GM23338 (cell line): Measurements from ENCODE around the gene CCDC91. TPM values are rescaled to one million over a fixed set of nuclear protein-coding genes. Genes with fewer than 3 reads are reported as not detected.

Source experiments
- ATAC-seq: fragments of 200-7000 bp; cut with Tn5 transposase; 3 replicates; pipeline ENCODE4 v1.9.1; 2020
- DNase-seq: peaks from one replicate; pipeline ENCODE4 v3.0.0-alpha.2; 2015; ENCODE audit warnings: low spot score
- H2AFZ ChIP-seq: fragments of 200-600 bp; sonication (generic); 2 replicates; pipeline ENCODE4 v1.8.0; 2016; ENCODE audit warnings: antibody characterized with exemption, mild to moderate bottlenecking, moderate library complexity
- H3F3A ChIP-seq: fragments of 200-600 bp; sonication (generic); replicated peaks from 2 replicates; pipeline ENCODE4 v1.8.0; 2017; ENCODE audit warnings: antibody characterized with exemption, mixed run types, low read depth
- H3K27ac ChIP-seq: fragments of 200-600 bp; sonication (generic); 2 replicates; pipeline ENCODE4 v1.6.1; 2016; ENCODE audit warnings: low read depth
- H3K27me3 ChIP-seq: fragments of 200-600 bp; sonication (generic); 2 replicates; pipeline ENCODE4 v1.8.0; 2016; ENCODE audit warnings: mild to moderate bottlenecking, mixed run types, moderate library complexity; ENCODE audit not compliant: insufficient read depth
- H3K36me3 ChIP-seq: fragments of 200-600 bp; sonication (generic); 2 replicates; pipeline ENCODE4 v1.8.0; 2016; ENCODE audit warnings: mild to moderate bottlenecking; ENCODE audit not compliant: insufficient read depth
- H3K4me1 ChIP-seq: fragments of 200-600 bp; sonication (generic); 2 replicates; pipeline ENCODE4 v1.8.0; 2016; ENCODE audit warnings: mild to moderate bottlenecking, moderate library complexity; ENCODE audit not compliant: insufficient read depth
- H3K4me2 ChIP-seq: fragments of 200-600 bp; sonication (generic); 2 replicates; pipeline ENCODE4 v1.7.1; 2017; ENCODE audit warnings: mixed run types
- H3K4me3 ChIP-seq: fragments of 200-600 bp; sonication (generic); 2 replicates; pipeline ENCODE4 v1.6.1; 2016; ENCODE audit warnings: mixed run types
- H3K79me2 ChIP-seq: fragments of 200-600 bp; sonication (generic); replicated peaks from 2 replicates; pipeline ENCODE4 v1.8.0; 2017; ENCODE audit warnings: mild to moderate bottlenecking; ENCODE audit not compliant: insufficient read depth
- H3K9me2 ChIP-seq: fragments of 200-600 bp; sonication (generic); 2 replicates; pipeline ENCODE4 v1.8.0; 2017; ENCODE audit not compliant: insufficient read depth
- H4K20me1 ChIP-seq: fragments of 200-600 bp; sonication (generic); replicated peaks from 2 replicates; pipeline ENCODE4 v1.8.0; 2017; ENCODE audit warnings: mild to moderate bottlenecking; ENCODE audit not compliant: insufficient read depth
- H3K27ac Mint-ChIP-seq: 2 replicates; pipeline ENCODE4 v1.8.0; 2020; ENCODE audit warnings: inconsistent platforms, mild to moderate bottlenecking, moderate library complexity, mixed read lengths
- H3K27me3 Mint-ChIP-seq: 3 replicates; pipeline ENCODE4 v1.8.0; 2022; ENCODE audit warnings: low read depth, mild to moderate bottlenecking, moderate library complexity, mixed read lengths, inconsistent platforms; ENCODE audit not compliant: insufficient read depth, poor library complexity
- H3K36me3 Mint-ChIP-seq: 3 replicates; pipeline ENCODE4 v1.8.0; 2021; ENCODE audit warnings: low read depth, mild to moderate bottlenecking, inconsistent platforms, moderate library complexity, mixed read lengths
- H3K4me1 Mint-ChIP-seq: 3 replicates; pipeline ENCODE4 v1.8.0; 2020; ENCODE audit warnings: mild to moderate bottlenecking, inconsistent platforms, mixed read lengths
- H3K4me3 Mint-ChIP-seq: 3 replicates; pipeline ENCODE4 v1.8.0; 2021; ENCODE audit warnings: moderate library complexity, mild to moderate bottlenecking, inconsistent platforms, mixed read lengths
- H3K9me3 Mint-ChIP-seq: 3 replicates; pipeline ENCODE4 v1.8.0; 2020; ENCODE audit warnings: moderate library complexity, mild to moderate bottlenecking, inconsistent platforms, mixed read lengths
- CREB1 ChIP-seq: fragments of 250-450 bp; sonication (Bioruptor Pico); IDR thresholded peaks from 2 replicates; pipeline ENCODE4 v1.5.0; 2020; ENCODE audit warnings: low read depth, mild to moderate bottlenecking, moderate library complexity
- CTCF ChIP-seq, 2 experiments: fragments of 200-600 bp in 1 of 2; sonication (generic) in 1 of 2; conservative IDR thresholded peaks; 2 replicates each; pipeline versions ENCODE4 v1.5.1 to v1.6.1; 2016 to 2017; ENCODE audit warnings: antibody characterized with exemption in 2 of 2, low read depth in 2 of 2, mild to moderate bottlenecking in 2 of 2, moderate library complexity in 1 of 2
- EZH2 ChIP-seq: fragments of 200-600 bp; sonication (generic); IDR thresholded peaks from one replicate; pipeline ENCODE4 v1.8.0; 2017; ENCODE audit warnings: antibody characterized with exemption, mild to moderate bottlenecking, low read depth; ENCODE audit not compliant: unreplicated experiment
- EZH2phosphoT487 ChIP-seq: fragments of 200-600 bp; sonication (generic); IDR thresholded peaks from one replicate; pipeline ENCODE4 v1.8.1; 2018; ENCODE audit warnings: antibody characterized with exemption; ENCODE audit not compliant: unreplicated experiment
- JUNB ChIP-seq: IDR thresholded peaks from one replicate; pipeline ENCODE4 v1.6.1; 2016; ENCODE audit warnings: antibody characterized with exemption; ENCODE audit not compliant: unreplicated experiment
- NANOG ChIP-seq: IDR thresholded peaks from 2 replicates; pipeline ENCODE4 v1.6.1; 2016; ENCODE audit warnings: antibody characterized with exemption, borderline replicate concordance
- POLR2AphosphoS5 ChIP-seq: IDR thresholded peaks from 2 replicates; pipeline ENCODE4 v1.6.1; 2016; ENCODE audit warnings: antibody characterized with exemption, low read depth
- REST ChIP-seq: IDR thresholded peaks from one replicate; pipeline ENCODE4 v1.6.1; 2018; ENCODE audit warnings: antibody characterized with exemption; ENCODE audit not compliant: unreplicated experiment
- STAT1 ChIP-seq: IDR thresholded peaks from one replicate; pipeline ENCODE4 v1.6.1; 2016; ENCODE audit warnings: antibody characterized with exemption; ENCODE audit not compliant: unreplicated experiment
- ZNF114 ChIP-seq: fragments of 250-450 bp; sonication (Bioruptor Pico); IDR thresholded peaks from 2 replicates; pipeline ENCODE4 v1.5.0; 2020; ENCODE audit warnings: mild to moderate bottlenecking, moderate library complexity
- ZNF331 ChIP-seq: fragments of 250-450 bp; sonication (Bioruptor Pico); IDR thresholded peaks from 2 replicates; pipeline ENCODE4 v1.5.0; 2020; ENCODE audit warnings: low read depth, mild to moderate bottlenecking, moderate library complexity
- polyA plus RNA-seq: library from polyadenylated mRNA; unstranded; fragments of >200 nt; fragmentation: Nextera tagmentation; extraction: Ambion mirVana; gene quantifications from 2 replicates; pipeline ENCODE4 v1.2.1, GENCODE V29; 2016
- total RNA-seq: library from RNA; depleted of rRNA; stranded (reverse); fragments of >200 nt; shearing (Covaris generic); gene quantifications from 2 replicates; pipeline ENCODE4 v1.2.3, GENCODE V29; 2014

The CCDC91 gene
- total and polyA plus RNA-seq, 2 experiments from 2014 or later = 24.7 to 48.7 TPM

GRCh38 chr12:28388879-28389278 is 198.6 kb downstream of the CCDC91 start (continued):
- TF ChIP-seq REST = no peak

GRCh38 chr12:28390206-28390605 is 199.9 kb downstream of the CCDC91 start:
- H3K9me2 ChIP-seq = no peaks in the 10 kb centered on the region
- Mint-ChIP-seq H3K4me3 (no peak overlapping the region), H3K27me3 (no peaks in the 10 kb centered on the region), H3K27ac (no peak overlapping the region), H3K9me3 (peaks cover 10% of the 10 kb centered on the region; the same call in 2 of the 3 replicates), H3K36me3 (peaks cover 21% of the 10 kb centered on the region; the same call in 2 of the 3 replicates), H3K4me1 (peaks cover 23% of the 10 kb centered on the region)
- H3F3A ChIP-seq = no peaks in the 10 kb centered on the region
- no peak overlapping the region for H3K27ac ChIP-seq
- no peaks in the 10 kb centered on the region for H3K27me3 ChIP-seq
- H3K79me2 ChIP-seq = no peaks in the 10 kb centered on the region
- H2AFZ ChIP-seq = no peak overlapping the region
- H3K4me2 ChIP-seq = no peak overlapping the region
- DNase-seq (no peak), ATAC-seq (no peak)
- TF ChIP-seq POLR2AphosphoS5 = no peak
- no peak for TF ChIP-seq CTCF (conservative IDR thresholded peaks at IDR 0.05; ENCODE audit: low read depth in 2 of 2)
- no peak for TF ChIP-seq ZNF331
- TF ChIP-seq EZH2 = no peak
- TF ChIP-seq CREB1 (CRISPR knock-in tag) = no peak
- no peak for TF ChIP-seq JUNB
- no peak for TF ChIP-seq EZH2phosphoT487
- no peak for TF ChIP-seq NANOG
- no peak for TF ChIP-seq REST
- no peak for TF ChIP-seq STAT1
- TF ChIP-seq ZNF114 (CRISPR knock-in tag) = no peak
- no peaks in the 10 kb centered on the region for H4K20me1 ChIP-seq
- H3K4me1 ChIP-seq = peaks cover 31% of the 10 kb centered on the region
- H3K36me3 ChIP-seq = no peaks in the 10 kb centered on the region
- no peak overlapping the region for H3K4me3 ChIP-seq
